HEK293 (cell line): ENCODE results near the gene CLVS2.

Experiments
- CTCF ChIA-PET: fragments of 350-600 bp; formaldehyde crosslinking; extraction: SDS; loops from one replicate; lab custom pipeline; 2021; ENCODE audit warnings: antibody characterized with exemption; lab: Yijun Ruan, JAX
- POLR2A ChIA-PET: fragments of 300-600 bp; formaldehyde crosslinking; extraction: SDS; loops from one replicate; lab custom pipeline; 2020; ENCODE audit warnings: antibody characterized with exemption, inconsistent platforms; lab: Yijun Ruan, JAX
- H3K27ac ChIP-seq: fragments of 200-500 bp; sonication (Bioruptor generic); 2 replicates; pipeline ENCODE4 v1.5.1; 2014; ENCODE audit warnings: low read depth, low read length, control low read depth, inconsistent platforms; ENCODE audit errors: extremely low read depth
- H3K36me3 ChIP-seq, 2 experiments: fragments of 200-500 bp in 1 of 2; sonication (Bioruptor generic) in 1 of 2; 1 replicate in 1 of 2; 2 replicates in 1 of 2; pipeline ENCODE4 v1.5.1; 2014 to 2017; ENCODE audit warnings: inconsistent platforms in 2 of 2, low read length in 2 of 2; ENCODE audit not compliant: control insufficient read depth in 2 of 2, insufficient read depth in 1 of 2
- H3K4me1 ChIP-seq: fragments of 200-500 bp; sonication (Bioruptor generic); 2 replicates; pipeline ENCODE4 v1.5.1; 2014; ENCODE audit warnings: mild to moderate bottlenecking, low read length, inconsistent platforms; ENCODE audit not compliant: control insufficient read depth, insufficient read depth
- H3K4me3 ChIP-seq: 2 replicates; pipeline ENCODE4 v1.5.1; 2011; ENCODE audit warnings: low read depth, mild to moderate bottlenecking, control low read depth, low read length, moderate library complexity
- H3K9me3 ChIP-seq: fragments of 200-500 bp; sonication (Bioruptor generic); 2 replicates; pipeline ENCODE4 v1.5.1; 2014; ENCODE audit warnings: low read depth, low read length, inconsistent platforms; ENCODE audit not compliant: control insufficient read depth, insufficient read depth
- GFI1B ChIP-seq: fragments of 450-650 bp; formaldehyde crosslinking; IDR thresholded peaks from 2 replicates; pipeline ENCODE4 v1.5.1; 2016; ENCODE audit warnings: missing biosample characterization, missing genetic modification characterization
- IKZF3 ChIP-seq: fragments of 450-650 bp; IDR thresholded peaks from 2 replicates; pipeline ENCODE4 v1.5.0; 2018; ENCODE audit warnings: missing biosample characterization, mild to moderate bottlenecking, missing genetic modification characterization, moderate library complexity
- KLF1 ChIP-seq: fragments of 450-650 bp; formaldehyde crosslinking; IDR thresholded peaks from 2 replicates; pipeline ENCODE4 v1.5.1; 2016; ENCODE audit warnings: missing biosample characterization, missing genetic modification characterization
- KLF9 ChIP-seq: fragments of 450-650 bp; formaldehyde crosslinking; IDR thresholded peaks from 2 replicates; pipeline ENCODE4 v1.5.1; 2016; ENCODE audit warnings: missing biosample characterization, missing genetic modification characterization, low read depth
- MZF1 ChIP-seq: fragments of 450-650 bp; formaldehyde crosslinking; IDR thresholded peaks from 2 replicates; pipeline ENCODE4 v1.5.1; 2017; ENCODE audit warnings: missing biosample characterization, missing genetic modification characterization, borderline replicate concordance
- PRDM6 ChIP-seq: fragments of 450-650 bp; formaldehyde crosslinking; IDR thresholded peaks from 2 replicates; pipeline ENCODE4 v1.5.1; 2017; ENCODE audit warnings: missing biosample characterization, missing genetic modification characterization
- REPIN1 ChIP-seq: fragments of 450-650 bp; formaldehyde crosslinking; IDR thresholded peaks from 2 replicates; pipeline ENCODE4 v1.5.1; 2017; ENCODE audit warnings: missing biosample characterization, missing genetic modification characterization, low read depth
- SP7 ChIP-seq: fragments of 450-650 bp; formaldehyde crosslinking; IDR thresholded peaks from 2 replicates; pipeline ENCODE4 v1.5.1; 2016; ENCODE audit warnings: missing biosample characterization, missing genetic modification characterization
- ZBTB11 ChIP-seq: fragments of 450-650 bp; formaldehyde crosslinking; conservative IDR thresholded peaks from 2 replicates; pipeline ENCODE4 v1.5.1; 2016; ENCODE audit warnings: low read depth, missing biosample characterization, missing genetic modification characterization
- ZBTB8A ChIP-seq: fragments of 450-650 bp; formaldehyde crosslinking; IDR thresholded peaks from 2 replicates; pipeline ENCODE4 v1.5.1; 2016; ENCODE audit warnings: missing biosample characterization, missing genetic modification characterization
- ZIC2 ChIP-seq: fragments of 450-650 bp; formaldehyde crosslinking; IDR thresholded peaks from 2 replicates; pipeline ENCODE4 v1.5.1; 2016; ENCODE audit warnings: missing biosample characterization, missing genetic modification characterization
- ZNF157 ChIP-seq: fragments of 450-650 bp; formaldehyde crosslinking; IDR thresholded peaks from 2 replicates; pipeline ENCODE4 v1.5.1; 2016; ENCODE audit warnings: missing biosample characterization, missing genetic modification characterization
- ZNF221 ChIP-seq: fragments of 450-650 bp; formaldehyde crosslinking; IDR thresholded peaks from 2 replicates; pipeline ENCODE4 v1.5.1; 2017; ENCODE audit warnings: missing biosample characterization, missing genetic modification characterization, borderline replicate concordance
- ZNF335 ChIP-seq: fragments of 450-650 bp; formaldehyde crosslinking; conservative IDR thresholded peaks from 2 replicates; pipeline ENCODE4 v1.5.1; 2016; ENCODE audit warnings: missing biosample characterization, missing genetic modification characterization
- ZNF473 ChIP-seq: fragments of 450-650 bp; formaldehyde crosslinking; IDR thresholded peaks from 2 replicates; pipeline ENCODE4 v1.5.1; 2017; ENCODE audit warnings: missing biosample characterization, missing genetic modification characterization
- ZNF514 ChIP-seq: fragments of 450-650 bp; formaldehyde crosslinking; IDR thresholded peaks from 2 replicates; pipeline ENCODE4 v1.5.1; 2016; ENCODE audit warnings: missing biosample characterization, missing genetic modification characterization
- ZNF544 ChIP-seq: fragments of 450-650 bp; formaldehyde crosslinking; IDR thresholded peaks from 2 replicates; pipeline ENCODE4 v1.5.0; 2017; ENCODE audit warnings: missing biosample characterization, missing genetic modification characterization
- ZNF560 ChIP-seq: fragments of 450-650 bp; formaldehyde crosslinking; IDR thresholded peaks from 2 replicates; pipeline ENCODE4 v1.5.1; 2017; ENCODE audit warnings: missing biosample characterization, missing genetic modification characterization, borderline replicate concordance
- ZNF580 ChIP-seq: fragments of 450-650 bp; formaldehyde crosslinking; IDR thresholded peaks from 2 replicates; pipeline ENCODE4 v1.5.1; 2016; ENCODE audit warnings: missing biosample characterization, missing genetic modification characterization
- ZNF704 ChIP-seq: fragments of 450-650 bp; formaldehyde crosslinking; IDR thresholded peaks from 2 replicates; pipeline ENCODE4 v1.5.1; 2016; ENCODE audit warnings: missing biosample characterization, missing genetic modification characterization
- ZNF768 ChIP-seq: fragments of 450-650 bp; formaldehyde crosslinking; IDR thresholded peaks from 2 replicates; pipeline ENCODE4 v1.5.1; 2018; ENCODE audit warnings: missing biosample characterization, mild to moderate bottlenecking, missing genetic modification characterization
- ZNF777 ChIP-seq: fragments of 450-650 bp; formaldehyde crosslinking; IDR thresholded peaks from 2 replicates; pipeline ENCODE4 v1.5.1; 2017; ENCODE audit warnings: missing biosample characterization, missing genetic modification characterization, borderline replicate concordance
- ZNF830 ChIP-seq: fragments of 450-650 bp; IDR thresholded peaks from 2 replicates; pipeline ENCODE4 v1.5.0; 2018; ENCODE audit warnings: missing biosample characterization, missing genetic modification characterization, low read depth, mild to moderate bottlenecking, moderate library complexity
- ZSCAN30 ChIP-seq: fragments of 450-650 bp; IDR thresholded peaks from 2 replicates; pipeline ENCODE4 v1.5.1; 2018; ENCODE audit warnings: missing biosample characterization, mild to moderate bottlenecking, missing genetic modification characterization, moderate library complexity

CLVS2 gene

GRCh38 chr6:123053602-123054225 is 57.7 kb downstream of the CLVS2 start:
- H3K36me3 ChIP-seq: no peaks in the 10 kb centered on the region
- TF ChIP-seq ZNF544: no peak
- no peak for TF ChIP-seq ZNF157 (tag by site-specific recombination)
- no peak for TF ChIP-seq MZF1 (tag by site-specific recombination)
- TF ChIP-seq GFI1B (tag by site-specific recombination): no peak
- no peak for TF ChIP-seq KLF1 (tag by site-specific recombination)
- no peak for TF ChIP-seq ZNF777
- H3K27ac ChIP-seq: no peak overlapping the region
- ChIA-PET POLR2A (no interaction called here), CTCF (no interaction called here)
- H3K4me1 ChIP-seq: no peaks in the 10 kb centered on the region
- H3K9me3 ChIP-seq: no peaks in the 10 kb centered on the region
- no peak overlapping the region for H3K4me3 ChIP-seq

- H3K27ac ChIP-seq: no peak overlapping the region
- no peaks in the 10 kb centered on the region for H3K36me3 ChIP-seq
- ChIA-PET CTCF (no interaction called here), POLR2A (no interaction called here)
- no peaks in the 10 kb centered on the region for H3K4me1 ChIP-seq
- no peaks in the 10 kb centered on the region for H3K9me3 ChIP-seq
- no peak overlapping the region for H3K4me3 ChIP-seq
- TF ChIP-seq ZNF704 (tag by site-specific recombination) (no peak), REPIN1 (tag by site-specific recombination) (no peak), ZNF335 (tag by site-specific recombination) (no peak), IKZF3 (tag by site-specific recombination) (no peak), ZNF221 (tag by site-specific recombination) (no peak), ZSCAN30 (no peak), ZNF768 (tag by site-specific recombination) (no peak), SP7 (tag by site-specific recombination) (no peak), KLF9 (tag by site-specific recombination) (no peak), ZBTB8A (tag by site-specific recombination) (no peak), ZNF473 (tag by site-specific recombination) (no peak), ZNF560 (tag by site-specific recombination) (no peak), ZIC2 (tag by site-specific recombination) (no peak), ZNF830 (no peak), ZNF514 (no peak), ZBTB11 (tag by site-specific recombination) (no peak), PRDM6 (tag by site-specific recombination) (no peak), ZNF580 (tag by site-specific recombination) (no peak)
These were observed 59.2 kb downstream of the CLVS2 start for GRCh38 chr6:123055256-123055655.
